Duodenal mucosa (tissue), 2 donors: Measurements from ENCODE around the gene FAM124B.

Experiments
- H3K27ac ChIP-seq: one replicate; pipeline ENCODE4 v1.7.0; 2013; ENCODE audit warnings: low read depth, low read length
- H3K27me3 ChIP-seq, 2 donors: one replicate each; pipeline ENCODE4 v1.7.0; 2013; ENCODE audit warnings: low read length in 2 of 2, control low read depth in 1 of 2; ENCODE audit not compliant: insufficient read depth in 2 of 2, control insufficient read depth in 1 of 2
- H3K36me3 ChIP-seq, 2 donors: one replicate each; pipeline ENCODE4 v1.7.0; 2013; ENCODE audit warnings: low read length in 2 of 2, control low read depth in 1 of 2; ENCODE audit not compliant: insufficient read depth in 2 of 2, control insufficient read depth in 1 of 2
- H3K4me1 ChIP-seq, 2 donors: one replicate each; pipeline ENCODE4 v1.7.0; 2013; ENCODE audit warnings: low read length in 2 of 2, control low read depth in 1 of 2; ENCODE audit not compliant: insufficient read depth in 2 of 2, control insufficient read depth in 1 of 2
- H3K4me3 ChIP-seq, 2 donors: one replicate each; pipeline ENCODE4 v1.7.0; 2013; ENCODE audit warnings: low read length in 2 of 2, low read depth in 1 of 2
- H3K9ac ChIP-seq, 2 donors: one replicate each; pipeline ENCODE4 v1.7.0; 2013; ENCODE audit warnings: low read length in 2 of 2, low read depth in 1 of 2
- H3K9me3 ChIP-seq, 2 donors: one replicate each; pipeline ENCODE4 v1.7.0; 2013; ENCODE audit warnings: low read length in 2 of 2, control low read depth in 1 of 2; ENCODE audit not compliant: control insufficient read depth in 1 of 2

Gene FAM124B

GRCh38 chr2:224416656-224417360, 14.9 kb upstream of the FAM124B start:
- no peaks in the 10 kb centered on the region for H3K27me3 ChIP-seq
- no peak overlapping the region for H3K9ac ChIP-seq
- no peaks in the 10 kb centered on the region for H3K4me1 ChIP-seq
- H3K27ac ChIP-seq, result no peak overlapping the region
- H3K36me3 ChIP-seq, result no peaks in the 10 kb centered on the region
- H3K4me3 ChIP-seq, result no peak overlapping the region
- no peaks in the 10 kb centered on the region for H3K9me3 ChIP-seq

- Histone ChIP-seq H3K36me3 (no peaks in the 10 kb centered on the region), H3K9me3 (peaks cover 0 to 2% of the 10 kb centered on the region in 2 donors), H3K4me1 (no peaks in the 10 kb centered on the region), H3K27me3 (no peaks in the 10 kb centered on the region), H3K9ac (no peak overlapping the region), H3K27ac (no peak overlapping the region), H3K4me3 (no peak overlapping the region)
These were observed 11.5 kb upstream of the FAM124B start for GRCh38 chr2:224413381-224413780.

GRCh38 chr2:224412141-224413015, 10.5 kb upstream of the FAM124B start:
- Histone ChIP-seq H3K4me1 (no peaks in the 10 kb centered on the region), H3K9me3 (peaks cover 0 to 2% of the 10 kb centered on the region in 2 donors), H3K36me3 (no peaks in the 10 kb centered on the region), H3K27ac (no peak overlapping the region), H3K4me3 (no peak overlapping the region), H3K9ac (no peak overlapping the region), H3K27me3 (no peaks in the 10 kb centered on the region)

- Histone ChIP-seq H3K4me3 (no peak overlapping the region), H3K9me3 (peaks cover 0 to 2% of the 10 kb centered on the region in 2 donors), H3K9ac (no peak overlapping the region), H3K27ac (no peak overlapping the region), H3K27me3 (no peaks in the 10 kb centered on the region), H3K4me1 (no peaks in the 10 kb centered on the region), H3K36me3 (no peaks in the 10 kb centered on the region)
These were observed 9.1 kb upstream of the FAM124B start for GRCh38 chr2:224410946-224411561.

- Histone ChIP-seq H3K4me1 (no peaks in the 10 kb centered on the region), H3K36me3 (no peaks in the 10 kb centered on the region), H3K9me3 (peaks cover 0 to 2% of the 10 kb centered on the region in 2 donors)
These were observed 6.8 kb upstream of the FAM124B start for GRCh38 chr2:224408676-224409075.

GRCh38 chr2:224407241-224407701, 5.4 kb upstream of the FAM124B start:
- H3K27ac ChIP-seq, result no peak overlapping the region
- no peaks in the 10 kb centered on the region for H3K27me3 ChIP-seq
- no peaks in the 10 kb centered on the region for H3K4me1 ChIP-seq
- H3K36me3 ChIP-seq, result no peaks in the 10 kb centered on the region
- no peak overlapping the region for H3K4me3 ChIP-seq
- no peak overlapping the region for H3K9ac ChIP-seq
- peaks cover 0 to 2% of the 10 kb centered on the region in 2 donors for H3K9me3 ChIP-seq

More at GRCh38 chr2:224408676-224409075, 6.8 kb upstream of the FAM124B start:
- H3K27me3 ChIP-seq, result no peaks in the 10 kb centered on the region
- H3K27ac ChIP-seq, result no peak overlapping the region
- H3K9ac ChIP-seq, result no peak overlapping the region
- no peak overlapping the region for H3K4me3 ChIP-seq

- no peak overlapping the region for H3K27ac ChIP-seq
- no peaks in the 10 kb centered on the region for H3K4me1 ChIP-seq
- no peak overlapping the region for H3K9ac ChIP-seq
- no peaks in the 10 kb centered on the region for H3K27me3 ChIP-seq
- H3K9me3 ChIP-seq, result peaks cover 0 to under 1% of the 10 kb centered on the region in 2 donors
- H3K4me3 ChIP-seq, result no peak overlapping the region
- H3K36me3 ChIP-seq, result no peaks in the 10 kb centered on the region
These were observed 4.0 kb upstream of the FAM124B start for GRCh38 chr2:224405841-224406370.

- Histone ChIP-seq H3K9me3 (no peaks in the 10 kb centered on the region), H3K27me3 (no peaks in the 10 kb centered on the region), H3K36me3 (no peaks in the 10 kb centered on the region), H3K4me1 (no peaks in the 10 kb centered on the region), H3K4me3 (no peak overlapping the region), H3K27ac (no peak overlapping the region), H3K9ac (no peak overlapping the region)
These were observed 3.5 kb upstream of the FAM124B start for GRCh38 chr2:224405412-224405811.

GRCh38 chr2:224404796-224405195, 2.9 kb upstream of the FAM124B start:
- H3K27ac ChIP-seq, result no peak overlapping the region
- H3K36me3 ChIP-seq, result no peaks in the 10 kb centered on the region
- no peaks in the 10 kb centered on the region for H3K27me3 ChIP-seq
- H3K9me3 ChIP-seq, result no peaks in the 10 kb centered on the region
- H3K9ac ChIP-seq, result no peak overlapping the region
- H3K4me1 ChIP-seq, result no peaks in the 10 kb centered on the region
- no peak overlapping the region for H3K4me3 ChIP-seq

GRCh38 chr2:224403657-224404056, 1.8 kb upstream of the FAM124B start:
- Histone ChIP-seq H3K4me1 (no peaks in the 10 kb centered on the region), H3K4me3 (no peak overlapping the region), H3K9ac (no peak overlapping the region)

More at GRCh38 chr2:224403657-224404056, 1.8 kb upstream of the FAM124B start:
- H3K36me3 ChIP-seq, result no peaks in the 10 kb centered on the region
- H3K27ac ChIP-seq, result no peak overlapping the region
- no peaks in the 10 kb centered on the region for H3K9me3 ChIP-seq
- no peaks in the 10 kb centered on the region for H3K27me3 ChIP-seq
